Astrocyte (in vitro differentiated cells and primary cell): ENCODE results near the gene RAB11B.
"Not testable (repeated sequence)": the region's sequence is repeated elsewhere in the genome, so short reads cannot be mapped to it uniquely, and the experiment has no call there.

ENCODE experiments used
- EZH2 ChIP-seq: IDR thresholded peaks from 2 replicates; pipeline ENCODE4 v1.6.1; 2012; ENCODE audit warnings: mild to moderate bottlenecking, low read length, inconsistent platforms; ENCODE audit not compliant: insufficient read depth
- TF ChIP-seq, protein P1 (sequence below): IDR thresholded peaks from 2 replicates; pipeline ENCODE4 v1.5.1; 2011; ENCODE audit warnings: low read depth, mild to moderate bottlenecking, inconsistent platforms, low read length, moderate library complexity; ENCODE audit not compliant: insufficient read depth

DNA sequence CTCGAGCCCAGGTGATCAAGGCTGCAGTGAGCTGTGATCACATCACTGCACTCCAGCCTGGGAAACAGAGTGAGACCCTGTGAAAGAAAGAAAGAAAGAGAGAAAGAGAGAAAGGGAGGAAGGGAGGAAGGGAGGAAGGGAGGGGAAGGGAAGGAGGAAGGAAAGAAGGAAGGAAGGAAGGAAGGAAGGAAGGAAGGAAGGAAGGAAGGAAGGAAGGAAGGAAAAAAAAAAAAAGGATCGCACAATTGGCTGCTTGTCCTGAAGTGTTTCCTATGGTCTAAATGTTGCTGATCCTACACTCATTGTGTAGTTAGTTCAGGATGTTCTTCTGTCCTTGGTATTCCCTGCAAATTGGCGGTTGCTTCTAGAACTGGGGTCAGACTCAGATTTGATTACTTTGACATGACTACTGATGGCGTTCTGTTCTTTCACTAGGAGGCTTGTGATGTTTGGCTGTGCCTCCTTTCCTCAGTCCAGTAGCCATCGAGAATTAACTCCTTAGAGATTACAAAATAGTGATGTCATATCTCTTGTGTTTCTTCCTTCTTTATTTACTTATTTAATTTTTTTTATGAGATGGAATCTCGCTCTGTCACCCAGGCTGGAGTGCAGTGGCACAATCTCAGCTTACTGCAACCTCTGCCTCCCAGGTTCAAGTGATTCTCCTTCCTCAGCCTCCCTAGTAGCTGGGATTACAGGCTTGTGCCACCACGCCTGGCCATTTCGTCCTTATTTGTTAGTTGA, 40.4 kb upstream of the RAB11B start:
- TF ChIP-seq, protein P1, sequence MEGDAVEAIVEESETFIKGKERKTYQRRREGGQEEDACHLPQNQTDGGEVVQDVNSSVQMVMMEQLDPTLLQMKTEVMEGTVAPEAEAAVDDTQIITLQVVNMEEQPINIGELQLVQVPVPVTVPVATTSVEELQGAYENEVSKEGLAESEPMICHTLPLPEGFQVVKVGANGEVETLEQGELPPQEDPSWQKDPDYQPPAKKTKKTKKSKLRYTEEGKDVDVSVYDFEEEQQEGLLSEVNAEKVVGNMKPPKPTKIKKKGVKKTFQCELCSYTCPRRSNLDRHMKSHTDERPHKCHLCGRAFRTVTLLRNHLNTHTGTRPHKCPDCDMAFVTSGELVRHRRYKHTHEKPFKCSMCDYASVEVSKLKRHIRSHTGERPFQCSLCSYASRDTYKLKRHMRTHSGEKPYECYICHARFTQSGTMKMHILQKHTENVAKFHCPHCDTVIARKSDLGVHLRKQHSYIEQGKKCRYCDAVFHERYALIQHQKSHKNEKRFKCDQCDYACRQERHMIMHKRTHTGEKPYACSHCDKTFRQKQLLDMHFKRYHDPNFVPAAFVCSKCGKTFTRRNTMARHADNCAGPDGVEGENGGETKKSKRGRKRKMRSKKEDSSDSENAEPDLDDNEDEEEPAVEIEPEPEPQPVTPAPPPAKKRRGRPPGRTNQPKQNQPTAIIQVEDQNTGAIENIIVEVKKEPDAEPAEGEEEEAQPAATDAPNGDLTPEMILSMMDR = not testable (repeated sequence)
- not testable (repeated sequence) for TF ChIP-seq EZH2
